ENCODE data around the gene FGF8.

FGF8 gene

DNA sequence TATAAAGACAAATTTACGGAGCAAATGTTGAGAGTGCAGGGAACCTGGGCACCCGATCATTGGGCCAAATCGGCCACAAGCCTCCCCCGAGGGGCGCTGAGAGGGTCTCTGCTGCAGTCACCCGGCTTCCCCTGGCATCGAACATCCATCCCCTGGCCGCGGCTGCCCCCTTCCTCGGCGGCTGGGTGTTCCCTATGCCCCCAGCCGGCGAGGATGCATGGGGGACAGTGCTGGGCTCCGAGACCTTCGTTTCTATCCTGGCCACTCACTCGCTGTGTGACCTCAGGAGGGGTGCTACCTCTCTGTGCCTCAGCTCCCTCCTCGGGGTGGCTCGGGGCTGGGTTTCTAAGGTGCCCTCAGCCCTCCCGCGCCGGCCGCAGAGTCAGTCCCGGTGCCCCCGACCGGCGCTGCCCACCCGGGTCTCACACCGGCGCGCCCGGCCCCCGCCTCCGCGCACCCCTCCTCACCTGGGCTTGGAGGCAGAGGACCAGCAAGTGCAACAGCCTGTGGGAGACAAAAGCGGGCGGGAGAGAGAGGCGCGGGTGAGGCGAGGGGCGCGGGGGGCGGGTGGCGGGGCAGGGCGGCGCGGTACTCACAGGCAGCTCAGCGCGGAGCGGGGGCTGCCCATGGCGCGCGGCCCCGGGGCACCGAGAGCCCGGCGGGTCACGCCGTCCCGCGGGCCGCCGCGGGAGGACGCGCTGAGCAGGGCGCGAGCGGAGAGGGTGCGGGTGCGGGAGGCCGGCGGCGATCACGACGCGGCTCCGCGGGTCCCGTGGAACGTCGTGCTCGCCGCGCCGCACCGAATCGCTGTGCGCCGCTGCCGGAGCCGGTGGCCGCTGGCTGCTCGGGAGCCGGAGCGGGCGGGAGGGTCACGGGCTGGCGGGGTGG is at the start of gene FGF8:
Gene FGF8 (minus strand): TSS at position 842 of the 888 bp plus-strand sequence. CDS start 214 bp downstream, at position 628.
- DNase-seq (ENCODE audit: low spot score) = no peak
- in situ Hi-C loops (cut with MboI; ENCODE audit: low pct_unique_long_range_greater_than_20kb, low sequenced_read_pairs, unreplicated experiment) = no loop called here

DNA sequence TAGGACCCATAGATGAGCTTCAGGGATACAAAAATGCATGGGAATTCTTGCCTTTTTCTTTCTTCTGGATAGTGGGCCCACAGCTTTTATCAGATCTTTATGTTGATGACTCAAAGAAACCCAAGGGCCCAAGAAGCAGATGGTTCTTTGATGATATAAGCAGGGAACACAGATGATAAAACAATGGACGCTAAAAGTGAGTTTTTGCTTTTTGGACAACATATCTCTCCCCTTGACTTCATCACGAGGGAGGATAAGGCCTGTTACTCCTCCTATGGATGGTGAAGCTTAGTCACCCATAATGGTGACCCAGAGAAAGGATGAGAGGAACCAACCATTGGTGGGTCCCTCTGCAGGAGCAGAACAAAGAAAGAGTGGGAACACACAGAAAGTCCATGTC is 48.8 kb upstream of the FGF8 start:
- DNase-seq (ENCODE audit: low spot score) = no peak
- in situ Hi-C loops (cut with MboI; ENCODE audit: low pct_unique_long_range_greater_than_20kb, low sequenced_read_pairs, unreplicated experiment) = no loop called here
- TF ChIP-seq, protein P1, sequence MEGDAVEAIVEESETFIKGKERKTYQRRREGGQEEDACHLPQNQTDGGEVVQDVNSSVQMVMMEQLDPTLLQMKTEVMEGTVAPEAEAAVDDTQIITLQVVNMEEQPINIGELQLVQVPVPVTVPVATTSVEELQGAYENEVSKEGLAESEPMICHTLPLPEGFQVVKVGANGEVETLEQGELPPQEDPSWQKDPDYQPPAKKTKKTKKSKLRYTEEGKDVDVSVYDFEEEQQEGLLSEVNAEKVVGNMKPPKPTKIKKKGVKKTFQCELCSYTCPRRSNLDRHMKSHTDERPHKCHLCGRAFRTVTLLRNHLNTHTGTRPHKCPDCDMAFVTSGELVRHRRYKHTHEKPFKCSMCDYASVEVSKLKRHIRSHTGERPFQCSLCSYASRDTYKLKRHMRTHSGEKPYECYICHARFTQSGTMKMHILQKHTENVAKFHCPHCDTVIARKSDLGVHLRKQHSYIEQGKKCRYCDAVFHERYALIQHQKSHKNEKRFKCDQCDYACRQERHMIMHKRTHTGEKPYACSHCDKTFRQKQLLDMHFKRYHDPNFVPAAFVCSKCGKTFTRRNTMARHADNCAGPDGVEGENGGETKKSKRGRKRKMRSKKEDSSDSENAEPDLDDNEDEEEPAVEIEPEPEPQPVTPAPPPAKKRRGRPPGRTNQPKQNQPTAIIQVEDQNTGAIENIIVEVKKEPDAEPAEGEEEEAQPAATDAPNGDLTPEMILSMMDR (IDR thresholded peaks at IDR 0.05; ENCODE audit: extremely low read depth, insufficient read depth, missing control alignments) = no peak

More for the DNA sequence above, at the start of gene FGF8:
- TF ChIP-seq, protein P1 (IDR thresholded peaks at IDR 0.05; ENCODE audit: extremely low read depth, insufficient read depth, missing control alignments) = no peak

DNA sequence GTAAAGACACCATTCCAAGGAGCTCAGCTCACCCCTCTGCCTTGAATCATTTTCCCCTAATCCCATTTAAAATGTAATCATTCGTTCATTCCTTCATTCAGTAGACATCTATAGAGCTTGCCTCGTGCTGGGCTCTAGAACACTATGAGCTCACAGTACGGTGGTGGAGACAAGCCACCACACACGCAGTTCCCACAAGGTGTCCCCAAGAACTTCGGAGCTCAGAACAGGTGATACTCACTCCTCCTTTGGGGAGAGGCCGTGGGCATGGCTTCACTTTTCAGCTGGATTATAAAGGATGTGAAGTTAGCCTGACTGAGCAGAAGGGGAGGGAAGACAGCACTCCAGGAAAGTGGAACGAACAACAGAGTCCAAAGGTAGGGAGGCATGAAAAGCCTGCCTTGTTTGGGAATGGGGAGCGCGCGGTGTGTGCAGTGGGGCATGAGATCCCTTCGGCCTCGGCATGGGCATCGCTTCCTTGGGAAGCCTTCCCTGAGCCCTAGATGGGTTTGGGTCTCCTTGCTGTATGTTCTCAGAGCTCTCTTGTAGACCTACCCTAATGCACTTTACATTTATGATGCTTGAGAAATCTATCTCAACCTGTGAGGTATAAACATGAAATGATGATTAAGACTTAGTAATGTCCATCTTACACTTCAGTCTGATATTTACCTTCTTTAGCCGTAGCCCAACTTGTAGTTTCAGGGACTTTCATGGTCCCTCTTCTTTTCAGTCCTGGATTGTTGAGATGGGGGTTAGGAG is 43.1 kb upstream of the FGF8 start:
- TF ChIP-seq, protein P1 (IDR thresholded peaks at IDR 0.05; ENCODE audit: extremely low read depth, insufficient read depth, missing control alignments) = no peak
- in situ Hi-C loops (cut with MboI; ENCODE audit: low pct_unique_long_range_greater_than_20kb, low sequenced_read_pairs, unreplicated experiment) = no loop called here
- DNase-seq (ENCODE audit: low spot score) = no peak

GRCh38 chr10:101818119-101818871 is 42.4 kb upstream of the FGF8 start, which contains the start of gene OGA:
TSS of gene OGA (minus strand) at chr10:101818444. CDS start at chr10:101818022, 422 bp downstream.
- TF ChIP-seq, protein P1 (IDR thresholded peaks at IDR 0.05; ENCODE audit: extremely low read depth, insufficient read depth, missing control alignments) = no peak
- in situ Hi-C loops (cut with MboI; ENCODE audit: low pct_unique_long_range_greater_than_20kb, low sequenced_read_pairs, unreplicated experiment) = no loop called here
- peak; percentile 94 for DNase-seq (ENCODE audit: low spot score)

- peak; percentile 45 for DNase-seq (ENCODE audit: low spot score)
- in situ Hi-C loops (cut with MboI; ENCODE audit: low pct_unique_long_range_greater_than_20kb, low sequenced_read_pairs, unreplicated experiment) = no loop called here
- TF ChIP-seq, protein P1 (IDR thresholded peaks at IDR 0.05; ENCODE audit: extremely low read depth, insufficient read depth, missing control alignments) = no peak
These were observed 41.6 kb upstream of the FGF8 start for GRCh38 chr10:101817337-101818118.
